Left renal pelvis (tissue), 4 donors: ENCODE measurements around the gene RFTN1. TPM values are rescaled to one million over a fixed set of nuclear protein-coding genes. Genes with fewer than 3 reads are reported as not detected.

Experiments
- DNase-seq, 4 donors: peaks; one replicate each; pipeline ENCODE4 v3.0.0-alpha.2; 2013; ENCODE audit warnings: low read depth in 4 of 4, low spot score in 3 of 4
- polyA plus RNA-seq, 4 donors: library from polyadenylated mRNA; unstranded; fragments of 120-200 nt; gene quantifications; one replicate each; pipeline ENCODE4 v1.2.1, GENCODE V29; 2013; ENCODE audit not compliant: insufficient read length in 4 of 4

The RFTN1 gene
- polyA plus RNA-seq, 4 donors = 27.6 to 84.9 (median 33.1) TPM

- DNase-seq = no peak
Observed at GRCh38 chr3:16444344-16444743, 69.2 kb downstream of the RFTN1 start.

- no peak for DNase-seq
Observed at GRCh38 chr3:16442730-16443129, 70.8 kb downstream of the RFTN1 start.

- DNase-seq = no peak
Observed at GRCh38 chr3:16441371-16441875, 72.1 kb downstream of the RFTN1 start.

GRCh38 chr3:16439848-16440708 is 73.4 kb downstream of the RFTN1 start:
- no peak for DNase-seq

- DNase-seq = no peak
Observed at GRCh38 chr3:16439163-16439847, 74.2 kb downstream of the RFTN1 start.

GRCh38 chr3:16437640-16438039 is 75.9 kb downstream of the RFTN1 start:
- no peak for DNase-seq

GRCh38 chr3:16433701-16434151 is 79.8 kb downstream of the RFTN1 start:
- DNase-seq = no peak

GRCh38 chr3:16432714-16433113 is 80.8 kb downstream of the RFTN1 start:
- no peak for DNase-seq

- no peak for DNase-seq
Observed at GRCh38 chr3:16430717-16431630, 82.5 kb downstream of the RFTN1 start.

- no peak for DNase-seq
Observed at GRCh38 chr3:16429086-16429485, 84.4 kb downstream of the RFTN1 start.

- no peak for DNase-seq
Observed at GRCh38 chr3:16428612-16429011, 84.9 kb downstream of the RFTN1 start.

- DNase-seq = no peak
Observed at GRCh38 chr3:16427103-16427965, 86.2 kb downstream of the RFTN1 start.

- no peak for DNase-seq
Observed at GRCh38 chr3:16426665-16427064, 86.8 kb downstream of the RFTN1 start.

GRCh38 chr3:16426029-16426400 is 87.5 kb downstream of the RFTN1 start:
- no peak for DNase-seq

GRCh38 chr3:16425398-16426028 is 88.0 kb downstream of the RFTN1 start:
- no peak for DNase-seq

- DNase-seq = no peak
Observed at GRCh38 chr3:16423947-16424673, 89.4 kb downstream of the RFTN1 start.

- no peak for DNase-seq
Observed at GRCh38 chr3:16423298-16423697, 90.2 kb downstream of the RFTN1 start.

GRCh38 chr3:16419640-16420241 is 93.8 kb downstream of the RFTN1 start:
- DNase-seq = no peak
